A549 (cell line): ENCODE measurements around the gene ORC3. TPM values are rescaled to one million over a fixed set of nuclear protein-coding genes. Genes with fewer than 3 reads are reported as not detected.
"Not testable (repeated sequence)": the region's sequence is repeated elsewhere in the genome, so short reads cannot be mapped to it uniquely, and the experiment has no call there.

Experiments
- ATAC-seq, 2 experiments: fragments of 200-7000 bp in 1 of 2; fragments of >200 bp in 1 of 2; cut with Nextera tagmentation in 1 of 2; cut with Tn5 transposase in 1 of 2; 3 replicates each; pipeline versions ENCODE4 v1.8.0 to v1.9.1; 2018 to 2020; ENCODE audit warnings: mild to moderate bottlenecking in 1 of 2, moderate library complexity in 1 of 2
- CTCF ChIA-PET: fragments of 300-600 bp; sonication (Branson Sonifier 250); formaldehyde crosslinking; extraction: SDS; loops from one replicate; lab custom pipeline; 2021; ENCODE audit warnings: antibody characterized with exemption, inconsistent platforms; lab: Yijun Ruan, JAX
- POLR2A ChIA-PET: fragments of 350-600 bp; formaldehyde crosslinking; extraction: SDS; loops from one replicate; lab custom pipeline; 2021; ENCODE audit warnings: antibody characterized with exemption, inconsistent platforms; lab: Yijun Ruan, JAX
- DNase-seq, 2 experiments: peaks; one replicate each; pipeline versions ENCODE4 v3.0.0 to v3.0.0-alpha.2; 2011 to 2016; ENCODE audit warnings: low read depth in 1 of 2, low spot score in 1 of 2
- FAIRE-seq: peaks from 2 replicates; lab custom pipeline; 2011; peaks lifted over from hg19 to GRCh38; lab: Jason Lieb, UNC
- H3K27ac ChIP-seq, 2 experiments: fragments of >200 bp; sonication (Bioruptor Twin); formaldehyde crosslinking; 3 replicates each; pipeline ENCODE4 v1.5.1; 2016 to 2017
- H3K4me1 ChIP-seq: fragments of >200 bp; sonication (Bioruptor Twin); formaldehyde crosslinking; 3 replicates; pipeline ENCODE4 v1.6.1; 2016
- H3K4me2 ChIP-seq: fragments of >200 bp; sonication (Bioruptor Twin); formaldehyde crosslinking; 3 replicates; pipeline ENCODE4 v1.6.1; 2016
- H3K4me3 ChIP-seq: fragments of >200 bp; sonication (Bioruptor Twin); formaldehyde crosslinking; 3 replicates; pipeline ENCODE4 v1.5.1; 2016
- H3K9me3 ChIP-seq: fragments of >200 bp; sonication (Bioruptor Twin); formaldehyde crosslinking; 3 replicates; pipeline ENCODE4 v1.6.1; 2016
- CBX8 ChIP-seq: fragments of 200-600 bp; sonication (generic); IDR thresholded peaks from 2 replicates; pipeline ENCODE4 v1.6.1; 2016
- CEBPB ChIP-seq, 2 experiments: fragments of >200 bp in 1 of 2; sonication (Bioruptor Twin) in 1 of 2; formaldehyde crosslinking in 1 of 2; IDR thresholded peaks; 2 replicates each; pipeline ENCODE4 v1.6.1; 2012 to 2016
- CHD4 ChIP-seq: fragments of 200-600 bp; sonication (generic); IDR thresholded peaks from 2 replicates; pipeline ENCODE4 v1.6.1; 2016; ENCODE audit warnings: antibody characterized with exemption, mild to moderate bottlenecking, borderline replicate concordance
- CTCF ChIP-seq: fragments of >200 bp; sonication (Bioruptor Twin); formaldehyde crosslinking; IDR thresholded peaks from 3 replicates; pipeline ENCODE4 v1.5.1; 2016
- EHF ChIP-seq: fragments of 250-450 bp; sonication (Bioruptor Pico); IDR thresholded peaks from 2 replicates; pipeline ENCODE4 v1.5.0; 2020; ENCODE audit warnings: mild to moderate bottlenecking
- EHMT2 ChIP-seq: fragments of 200-600 bp; sonication (generic); IDR thresholded peaks from 2 replicates; pipeline ENCODE4 v1.6.1; 2016; ENCODE audit warnings: antibody characterized with exemption, low read depth, mild to moderate bottlenecking, moderate library complexity
- ELK1 ChIP-seq: fragments of 150-350 bp; IDR thresholded peaks from 2 replicates; pipeline ENCODE4 v1.6.1; 2014; ENCODE audit warnings: low read depth, mild to moderate bottlenecking, low read length
- ESRRA ChIP-seq: fragments of 150-350 bp; IDR thresholded peaks from 2 replicates; pipeline ENCODE4 v1.6.1; 2014; ENCODE audit warnings: mild to moderate bottlenecking, low read length, borderline replicate concordance
- FOSB ChIP-seq: fragments of 250-450 bp; sonication (Bioruptor Pico); IDR thresholded peaks from 2 replicates; pipeline ENCODE4 v1.5.0; 2020; ENCODE audit warnings: mild to moderate bottlenecking, moderate library complexity
- GATA3 ChIP-seq: IDR thresholded peaks from 2 replicates; pipeline ENCODE4 v1.6.1; 2012; ENCODE audit warnings: borderline replicate concordance
- HES2 ChIP-seq: fragments of >200 bp; sonication (Bioruptor Twin); formaldehyde crosslinking; IDR thresholded peaks from 2 replicates; pipeline ENCODE4 v1.6.1; 2016
- HEYL ChIP-seq: fragments of 250-450 bp; sonication (Bioruptor Pico); IDR thresholded peaks from 2 replicates; pipeline ENCODE4 v1.8.0; 2021; ENCODE audit warnings: mild to moderate bottlenecking, moderate library complexity
- KDM1A ChIP-seq: fragments of 200-600 bp; sonication (generic); IDR thresholded peaks from 2 replicates; pipeline ENCODE4 v1.6.1; 2016; ENCODE audit warnings: low read depth, mild to moderate bottlenecking
- NFE2L2 ChIP-seq: fragments of 150-350 bp; conservative IDR thresholded peaks from 2 replicates; pipeline ENCODE4 v1.6.1; 2014; ENCODE audit warnings: low read length
- PHF8 ChIP-seq: fragments of 200-600 bp; sonication (generic); IDR thresholded peaks from 2 replicates; pipeline ENCODE4 v1.6.1; 2016; ENCODE audit warnings: low read depth, mild to moderate bottlenecking, antibody characterized with exemption, moderate library complexity, borderline replicate concordance
- POLR2AphosphoS2 ChIP-seq: conservative IDR thresholded peaks from 2 replicates; pipeline ENCODE4 v1.6.1; 2012; ENCODE audit warnings: low read length, improper control_type of control experiment, inconsistent platforms
- TFCP2L1 ChIP-seq: fragments of 250-450 bp; sonication (Bioruptor Pico); IDR thresholded peaks from 2 replicates; pipeline ENCODE4 v1.5.0; 2021; ENCODE audit warnings: mild to moderate bottlenecking
- TP53 ChIP-seq: fragments of 250-450 bp; sonication (Bioruptor Pico); IDR thresholded peaks from 2 replicates; pipeline ENCODE4 v1.5.0; 2021; ENCODE audit warnings: mild to moderate bottlenecking, moderate library complexity
- WGBS: methylation state at CpG from one replicate; pipeline ENCODE4 v1.1.6; 2017; ENCODE audit errors: missing lambda C conversion rate; 5-methylcytosine and 5-hydroxymethylcytosine counted together
- polyA plus RNA-seq, 4 experiments: library from polyadenylated mRNA; depleted of rRNA in 3 of 4; stranded (reverse); fragments of >200 nt; fragmentation: RNase III in 1 of 4; extraction: RNeasy Plus Mini Kit Qiagen cat#74134 plus additional on column Dnase treatment in 1 of 4; gene quantifications; 2 replicates in 3 of 4; 3 replicates in 1 of 4; pipeline ENCODE4 v1.2.3, GENCODE V29; 2011 to 2017

Gene ORC3
- polyA plus RNA-seq, 2 of the 4 experiments (the other 2 are of a cell fraction): 25.5 to 50.1 TPM

GRCh38 chr6:87606199-87606598 is 16.3 kb downstream of the ORC3 start:
- ATAC-seq: no peak
- Histone ChIP-seq H3K27ac (no peak overlapping the region), H3K9me3 (no peaks in the 10 kb centered on the region), H3K4me2 (no peak overlapping the region), H3K4me3 (no peak overlapping the region), H3K4me1 (no peaks in the 10 kb centered on the region)
- TF ChIP-seq GATA3 (no peak), ELK1 (no peak)
- ChIA-PET CTCF (interaction anchor here (0.7 kb wide), 1 partner anchor 191 kb away, joined by 3 read pairs; no protein-coding TSS in a partner anchor), POLR2A (no interaction called here)
- no peak for DNase-seq
- FAIRE-seq: no peak
- WGBS: 68% methylated on average over 2 of the region's 2 CpGs

- DNase-seq: no peak
- Histone ChIP-seq H3K4me2 (no peak overlapping the region), H3K9me3 (no peaks in the 10 kb centered on the region), H3K27ac (no peak overlapping the region), H3K4me3 (no peak overlapping the region), H3K4me1 (no peaks in the 10 kb centered on the region)
- CTCF ChIA-PET: no interaction called here
- POLR2A ChIA-PET: no interaction called here
- 86% methylated on average over 3 of the region's 3 CpGs for WGBS
- no peak for ATAC-seq
- TF ChIP-seq FOSB: no peak
- TF ChIP-seq GATA3: no peak
- TF ChIP-seq TFCP2L1 (CRISPR knock-in tag): no peak
- no peak for TF ChIP-seq POLR2AphosphoS2
- no peak for TF ChIP-seq CTCF
- FAIRE-seq: no peak
Measured at GRCh38 chr6:87608802-87609201, 18.9 kb downstream of the ORC3 start.

GRCh38 chr6:87613018-87613417 is 23.1 kb downstream of the ORC3 start:
- 92% methylated on average over 2 of the region's 2 CpGs for WGBS
- H3K27ac ChIP-seq, H3K4me1 ChIP-seq, DNase-seq, H3K4me2 ChIP-seq, ATAC-seq, POLR2A ChIA-PET, FAIRE-seq, CTCF ChIA-PET, H3K9me3 ChIP-seq, H3K4me3 ChIP-seq: not testable (repeated sequence)

GRCh38 chr6:87617405-87617804 is 27.5 kb downstream of the ORC3 start:
- CTCF ChIA-PET: no interaction called here
- POLR2A ChIA-PET: no interaction called here
- FAIRE-seq: no peak

GRCh38 chr6:87618531-87618930 is 28.6 kb downstream of the ORC3 start:
- DNase-seq: no peak
- no peak overlapping the region for H3K4me3 ChIP-seq
- no peaks in the 10 kb centered on the region for H3K4me1 ChIP-seq
- TF ChIP-seq PHF8 (no peak), HES2 (no peak), CEBPB (IDR thresholded peaks at IDR 0.05) (no peak), FOSB (no peak), EHF (CRISPR knock-in tag) (no peak), ESRRA (no peak), HEYL (CRISPR knock-in tag) (no peak), EHMT2 (no peak)
- TF ChIP-seq, all 56 proteins: peak for 0
- FAIRE-seq (no peak), ATAC-seq (no peak)
- WGBS: 77% methylated on average over 3 of the region's 3 CpGs
- no peak overlapping the region for H3K27ac ChIP-seq
- no peaks in the 10 kb centered on the region for H3K9me3 ChIP-seq
- no peak overlapping the region for H3K4me2 ChIP-seq
- ChIA-PET POLR2A (no interaction called here), CTCF (no interaction called here)

More at GRCh38 chr6:87617405-87617804, 27.5 kb downstream of the ORC3 start:
- 93% methylated on average over 4 of the region's 4 CpGs for WGBS
- no peaks in the 10 kb centered on the region for H3K9me3 ChIP-seq
- no peak overlapping the region for H3K4me3 ChIP-seq
- no peak overlapping the region for H3K4me2 ChIP-seq
- H3K4me1 ChIP-seq: no peaks in the 10 kb centered on the region
- no peak for DNase-seq
- no peak overlapping the region for H3K27ac ChIP-seq
- no peak for TF ChIP-seq TP53 (CRISPR knock-in tag)
- TF ChIP-seq CHD4: no peak
- no peak for TF ChIP-seq NFE2L2
- TF ChIP-seq KDM1A: no peak
- TF ChIP-seq TFCP2L1 (CRISPR knock-in tag): no peak
- TF ChIP-seq CBX8: no peak
- TF ChIP-seq, all 56 proteins: peak for 0
- no peak for ATAC-seq
